Activated CD8-positive, alpha-beta T cell treated with anti-CD3 and anti-CD28 coated beads for 36 hours (primary cell): Measurements from ENCODE around the gene CRACR2B. TPM values are rescaled to one million over a fixed set of nuclear protein-coding genes. Genes with fewer than 3 reads are reported as not detected.

Source experiments
- ATAC-seq: fragments of 200-7000 bp; cut with Tn5 transposase; one replicate; pipeline ENCODE4 v1.10.0; 2021; ENCODE audit warnings: mild to moderate bottlenecking, moderate library complexity
- CTCF ChIA-PET: fragments of 350-600 bp; sonication (Branson Sonifier 250); formaldehyde crosslinking; loops from one replicate; lab custom pipeline; 2021; ENCODE audit warnings: antibody characterized with exemption; lab: Charles Lee
- POLR2A ChIA-PET: fragments of 350-600 bp; sonication (Branson Sonifier 250); formaldehyde crosslinking; loops from one replicate; lab custom pipeline; 2021; ENCODE audit warnings: antibody characterized with exemption; lab: Charles Lee
- DNase-seq: peaks from one replicate; pipeline ENCODE4 v3.0.0-alpha.2; 2020
- H3K27ac Mint-ChIP-seq: one replicate; pipeline ENCODE4 v1.8.0; 2021; ENCODE audit warnings: mild to moderate bottlenecking, mixed read lengths
- H3K27me3 Mint-ChIP-seq: one replicate; pipeline ENCODE4 v1.8.0; 2021; ENCODE audit warnings: mixed read lengths
- H3K36me3 Mint-ChIP-seq: one replicate; pipeline ENCODE4 v1.8.0; 2021; ENCODE audit warnings: low read depth, mixed read lengths
- H3K4me1 Mint-ChIP-seq: one replicate; pipeline ENCODE4 v1.8.0; 2021; ENCODE audit warnings: low read depth, mixed read lengths
- H3K4me3 Mint-ChIP-seq: one replicate; pipeline ENCODE4 v1.8.0; 2021; ENCODE audit warnings: mild to moderate bottlenecking, moderate library complexity, mixed read lengths
- H3K9me3 Mint-ChIP-seq: one replicate; pipeline ENCODE4 v1.8.0; 2021; ENCODE audit warnings: mixed read lengths
- intact Hi-C: fragments of 100-400 bp; cut with micrococcal nuclease; formaldehyde crosslinking; loops from one replicate; pipeline ENCODE4 v1.10.0; 2022
- total RNA-seq, 2 experiments: library from RNA; stranded (reverse); gene quantifications; one replicate each; pipeline ENCODE4 v1.2.3, GENCODE V29; 2021
- TF ChIP-seq, protein P1 (sequence below): fragments of 200-600 bp; IDR thresholded peaks from one replicate; pipeline ENCODE4 v1.8.0; 2022; ENCODE audit warnings: antibody characterized with exemption, mild to moderate bottlenecking

CRACR2B gene
- total RNA-seq, 2 experiments from 2014 or later, result 2.1 to 2.4 TPM

- Mint-ChIP-seq H3K36me3 (peaks cover 7% of the 10 kb centered on the region), H3K27ac (no peak overlapping the region), H3K4me3 (no peak overlapping the region), H3K4me1 (peaks cover 21% of the 10 kb centered on the region), H3K9me3 (no peaks in the 10 kb centered on the region), H3K27me3 (no peaks in the 10 kb centered on the region)
- intact Hi-C loops, result no loop called here
- ATAC-seq (peak; percentile 58), DNase-seq (peak; percentile 49)
- CTCF ChIA-PET, result interaction anchor here (0.6 to 1.5 kb wide), 4 partner anchors 12 to 88 kb away, joined by 3 to 4 read pairs (median 4); partner anchors contain the start of genes DEAF1 and TMEM80
- TF ChIP-seq, protein P1, sequence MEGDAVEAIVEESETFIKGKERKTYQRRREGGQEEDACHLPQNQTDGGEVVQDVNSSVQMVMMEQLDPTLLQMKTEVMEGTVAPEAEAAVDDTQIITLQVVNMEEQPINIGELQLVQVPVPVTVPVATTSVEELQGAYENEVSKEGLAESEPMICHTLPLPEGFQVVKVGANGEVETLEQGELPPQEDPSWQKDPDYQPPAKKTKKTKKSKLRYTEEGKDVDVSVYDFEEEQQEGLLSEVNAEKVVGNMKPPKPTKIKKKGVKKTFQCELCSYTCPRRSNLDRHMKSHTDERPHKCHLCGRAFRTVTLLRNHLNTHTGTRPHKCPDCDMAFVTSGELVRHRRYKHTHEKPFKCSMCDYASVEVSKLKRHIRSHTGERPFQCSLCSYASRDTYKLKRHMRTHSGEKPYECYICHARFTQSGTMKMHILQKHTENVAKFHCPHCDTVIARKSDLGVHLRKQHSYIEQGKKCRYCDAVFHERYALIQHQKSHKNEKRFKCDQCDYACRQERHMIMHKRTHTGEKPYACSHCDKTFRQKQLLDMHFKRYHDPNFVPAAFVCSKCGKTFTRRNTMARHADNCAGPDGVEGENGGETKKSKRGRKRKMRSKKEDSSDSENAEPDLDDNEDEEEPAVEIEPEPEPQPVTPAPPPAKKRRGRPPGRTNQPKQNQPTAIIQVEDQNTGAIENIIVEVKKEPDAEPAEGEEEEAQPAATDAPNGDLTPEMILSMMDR, result peak; percentile 56
- POLR2A ChIA-PET, result interaction anchor here (0.8 to 1.1 kb wide), 3 partner anchors 8 to 19 kb away, joined by 3 read pairs; no protein-coding TSS in a partner anchor
Measured at GRCh38 chr11:783581-784015, 44.1 kb upstream of the CRACR2B start.

DNA sequence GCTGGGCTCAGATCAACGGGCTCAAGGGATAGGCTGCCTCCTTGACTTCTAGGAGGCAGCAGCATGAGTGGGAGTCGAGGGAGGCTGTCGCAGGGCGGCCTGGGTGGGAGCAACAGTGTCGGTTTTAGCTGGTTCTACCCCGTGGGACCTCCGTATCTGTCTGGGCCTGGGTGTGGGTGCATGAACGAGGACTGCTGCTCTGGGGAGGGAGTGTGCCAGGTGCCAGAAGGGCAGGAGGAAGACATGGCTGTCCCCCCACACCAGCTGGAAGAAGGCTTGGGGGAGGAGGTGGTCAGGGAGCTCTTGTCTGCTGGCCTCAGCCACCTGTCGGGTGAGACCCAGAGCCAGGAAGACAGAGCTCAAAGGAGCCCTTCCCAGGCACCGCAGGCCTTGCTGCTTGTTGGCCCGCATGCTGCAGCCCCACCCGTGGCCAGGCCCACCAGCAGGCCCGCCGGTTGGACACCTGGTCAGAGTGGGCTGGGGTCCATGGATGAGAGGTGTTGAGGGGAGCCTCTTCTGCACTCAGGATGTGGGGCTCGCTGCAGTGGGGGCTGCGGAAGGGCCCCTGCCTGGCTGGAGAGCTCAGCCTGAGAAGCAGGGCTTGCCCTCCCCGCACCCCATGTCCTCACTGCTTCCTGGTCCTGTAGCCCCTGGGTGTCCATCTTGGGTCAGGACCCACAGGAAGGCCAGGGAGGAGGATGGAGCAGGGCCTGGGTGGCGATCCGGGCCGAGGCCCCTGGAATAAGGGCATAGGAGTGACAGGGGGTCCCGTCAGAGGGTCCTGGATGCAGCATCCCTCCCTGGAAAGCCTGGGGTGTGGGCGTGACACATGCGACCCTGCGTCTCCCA is 41.3 kb upstream of the CRACR2B start:
- ChIA-PET POLR2A (interaction anchor here (1.1 to 3.2 kb wide), 4 partner anchors 9 to 14 kb away, joined by 3 to 21 read pairs (median 6); partner anchors contain the start of gene GATD1), CTCF (interaction anchor here (0.6 to 1.2 kb wide), 3 partner anchors 10 to 557 kb away, joined by 3 read pairs; no protein-coding TSS in a partner anchor)
- H3K4me1 Mint-ChIP-seq, result peaks cover 15% of the 10 kb centered on the region
- ATAC-seq (no peak), DNase-seq (no peak)
- H3K27me3 Mint-ChIP-seq, result no peaks in the 10 kb centered on the region
- peaks cover 6% of the 10 kb centered on the region for H3K36me3 Mint-ChIP-seq
- H3K4me3 Mint-ChIP-seq, result no peak overlapping the region
- intact Hi-C loops, result no loop called here
- TF ChIP-seq, protein P1, result no peak
- H3K27ac Mint-ChIP-seq, result no peak overlapping the region
- H3K9me3 Mint-ChIP-seq, result no peaks in the 10 kb centered on the region

DNA sequence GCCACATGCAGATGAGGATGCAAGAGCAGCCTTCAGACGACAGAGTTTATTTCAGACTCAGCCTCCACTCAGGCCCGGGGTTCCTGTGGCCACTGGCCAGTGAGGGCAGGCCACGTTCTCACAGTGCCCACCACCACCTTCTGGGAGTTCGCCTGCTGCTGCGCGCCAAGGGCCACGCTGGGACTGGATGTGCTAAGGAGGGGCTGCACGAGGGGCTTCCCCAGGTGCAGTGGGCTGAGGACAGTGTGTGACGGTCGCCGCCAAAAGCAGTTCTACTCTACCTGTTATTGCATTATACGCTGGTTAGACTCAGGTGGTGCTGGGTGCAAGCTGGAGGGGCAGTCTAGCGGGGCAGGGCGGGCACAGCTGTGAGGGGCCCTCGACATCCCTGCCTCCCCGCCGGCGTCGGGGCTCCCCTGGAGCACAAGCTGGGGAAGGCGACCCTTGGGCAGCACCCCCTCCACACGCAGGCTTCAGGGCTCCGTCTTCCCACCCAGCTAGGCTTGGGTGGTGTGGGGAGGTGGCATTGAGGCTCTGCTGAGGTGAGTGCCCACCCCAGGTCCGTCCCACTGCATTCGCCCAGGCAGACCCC is 40.5 kb upstream of the CRACR2B start:
- CTCF ChIA-PET, result no interaction called here
- H3K9me3 Mint-ChIP-seq, result no peaks in the 10 kb centered on the region
- intact Hi-C loops, result no loop called here
- H3K4me1 Mint-ChIP-seq, result peaks cover 12% of the 10 kb centered on the region
- ATAC-seq, result no peak
- TF ChIP-seq, protein P1, result no peak
- no peak overlapping the region for H3K4me3 Mint-ChIP-seq
- H3K27me3 Mint-ChIP-seq, result no peaks in the 10 kb centered on the region
- no peak overlapping the region for H3K27ac Mint-ChIP-seq
- peaks cover 8% of the 10 kb centered on the region for H3K36me3 Mint-ChIP-seq
- no peak for DNase-seq
- POLR2A ChIA-PET, result interaction anchor here (1.1 to 3.2 kb wide), 3 partner anchors 9 to 13 kb away, joined by 3 to 21 read pairs (median 3); partner anchors contain the start of gene GATD1

DNA sequence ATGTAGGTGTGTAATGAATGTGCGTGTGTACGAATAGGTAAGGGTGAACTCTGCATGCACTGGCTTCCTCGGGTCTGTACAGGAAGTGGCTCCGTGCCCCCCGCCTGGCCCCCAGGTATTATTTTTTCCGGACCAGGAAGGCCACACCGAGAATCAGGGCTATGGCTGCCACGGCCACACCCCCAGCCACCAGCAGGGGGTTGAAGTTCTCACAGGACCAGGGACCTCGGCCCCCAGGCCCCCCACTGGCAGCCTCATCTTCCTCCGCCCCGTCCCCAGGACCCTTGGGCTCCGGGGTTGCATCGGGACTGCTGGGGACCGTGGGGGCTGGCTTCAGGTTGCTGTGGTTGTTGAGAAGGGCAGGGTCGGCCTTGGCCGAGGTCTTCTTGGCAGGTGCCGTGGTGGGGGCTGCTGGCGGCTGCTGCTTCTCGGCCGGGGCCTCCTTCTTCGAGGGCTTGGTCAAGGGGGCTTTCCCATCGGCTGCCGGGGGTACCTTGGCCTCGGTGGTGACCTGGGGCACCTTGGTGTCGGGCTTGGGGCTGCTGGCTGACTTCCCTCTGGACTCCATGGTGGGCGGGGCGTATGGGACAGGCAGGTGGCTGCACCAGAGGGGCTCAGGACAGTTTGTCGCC is 39.6 kb upstream of the CRACR2B start:
- Mint-ChIP-seq H3K27me3 (no peaks in the 10 kb centered on the region), H3K27ac (no peak overlapping the region), H3K4me3 (no peak overlapping the region), H3K36me3 (peaks cover 8% of the 10 kb centered on the region), H3K9me3 (no peaks in the 10 kb centered on the region), H3K4me1 (peaks cover 12% of the 10 kb centered on the region)
- TF ChIP-seq, protein P1, result no peak
- POLR2A ChIA-PET, result interaction anchor here (1.1 to 3.2 kb wide), 2 partner anchors 8 to 11 kb away, joined by 3 to 21 read pairs; partner anchors contain the start of gene GATD1
- intact Hi-C loops, result no loop called here
- CTCF ChIA-PET, result no interaction called here
- peak; percentile 19 for ATAC-seq
- DNase-seq, result peak; percentile 41
